PC-3 (cell line): ENCODE results near the gene APOM.

Experiments used
- CTCF ChIP-seq: fragments of 300-600 bp; sonication (generic); conservative IDR thresholded peaks from 2 replicates; pipeline ENCODE4 v1.5.1; 2017; ENCODE audit warnings: antibody characterized with exemption, low read depth, mild to moderate bottlenecking, low read length
- EZH2 ChIP-seq: fragments of 300-600 bp; sonication (generic); IDR thresholded peaks from one replicate; pipeline ENCODE4 v1.6.1; 2017; ENCODE audit warnings: antibody characterized with exemption, mild to moderate bottlenecking, low read length; ENCODE audit not compliant: unreplicated experiment
- EZH2phosphoT487 ChIP-seq: fragments of 300-600 bp; sonication (generic); IDR thresholded peaks from 2 replicates; pipeline ENCODE4 v1.6.1; 2018; ENCODE audit warnings: mild to moderate bottlenecking, antibody characterized with exemption, low read length, borderline replicate concordance

GRCh38 chr6:31634131-31634530 lies 21.6 kb upstream of the APOM start:
- TF ChIP-seq CTCF (no peak), EZH2 (no peak), EZH2phosphoT487 (no peak)
